SH-SY5Y (cell line): ENCODE measurements around the gene GUCY1A2.

Source experiments
- GATA2 ChIP-seq: IDR thresholded peaks from 2 replicates; pipeline ENCODE4 v1.6.1; 2011; ENCODE audit warnings: mild to moderate bottlenecking, low read depth, low read length
- GATA3 ChIP-seq: IDR thresholded peaks from 2 replicates; pipeline ENCODE4 v1.6.1; 2011; ENCODE audit warnings: low read depth, mild to moderate bottlenecking, low read length, moderate library complexity

DNA sequence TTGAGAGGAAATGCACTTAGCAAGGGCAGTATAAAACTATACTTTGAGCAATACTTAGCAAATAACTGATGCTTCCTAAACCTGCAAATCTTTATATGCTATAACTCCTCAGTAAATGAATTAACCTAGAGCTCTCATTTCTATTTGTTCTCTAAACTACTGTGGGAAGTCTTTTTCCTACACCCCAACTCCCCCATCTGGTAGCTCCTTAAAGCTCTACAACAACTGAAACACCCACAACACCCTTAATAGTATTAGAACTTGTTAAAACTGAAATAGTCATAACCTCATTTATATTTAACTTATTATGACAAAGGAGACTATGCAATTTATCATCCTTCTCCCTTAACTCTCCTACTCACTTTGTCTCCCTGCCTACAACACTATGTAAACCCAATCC is 43.4 kb downstream of the GUCY1A2 start:
- TF ChIP-seq GATA2 (no peak), GATA3 (no peak)
